CD4-positive, alpha-beta memory T cell (primary cell): ENCODE results near the gene BMPR1B. TPM values are rescaled to one million over a fixed set of nuclear protein-coding genes. Genes with fewer than 3 reads are reported as not detected.
"Not testable (repeated sequence)": the region's sequence is repeated elsewhere in the genome, so short reads cannot be mapped to it uniquely, and the experiment has no call there.

Experiments
- CTCF ChIA-PET: fragments of 350-600 bp; sonication (Branson Sonifier 250); formaldehyde crosslinking; loops from one replicate; lab custom pipeline; 2021; ENCODE audit warnings: inconsistent platforms; ENCODE audit not compliant: partially characterized antibody; lab: Charles Lee
- POLR2A ChIA-PET: fragments of 350-600 bp; sonication (Branson Sonifier 250); formaldehyde crosslinking; loops from one replicate; lab custom pipeline; 2021; ENCODE audit not compliant: partially characterized antibody; lab: Charles Lee
- DNase-seq, 5 donors: peaks; one replicate each; pipeline versions ENCODE4 v3.0.0 to v3.0.0-alpha.2; 2020 to 2022; ENCODE audit warnings: mixed read lengths in 1 of 5
- H3K27ac ChIP-seq: one replicate; pipeline ENCODE4 v1.7.0; 2013; ENCODE audit warnings: low read depth, low read length
- H3K27me3 ChIP-seq: 2 replicates; pipeline ENCODE4 v1.7.0; 2013; ENCODE audit warnings: mild to moderate bottlenecking, low read length, moderate library complexity; ENCODE audit not compliant: insufficient read depth
- H3K36me3 ChIP-seq: 2 replicates; pipeline ENCODE4 v1.7.0; 2013; ENCODE audit warnings: mild to moderate bottlenecking, low read length, moderate library complexity; ENCODE audit not compliant: insufficient read depth
- H3K4me1 ChIP-seq: 2 replicates; pipeline ENCODE4 v1.7.0; 2013; ENCODE audit warnings: mild to moderate bottlenecking, low read length, moderate library complexity; ENCODE audit not compliant: insufficient read depth
- H3K4me3 ChIP-seq, 2 donors: one replicate each; pipeline ENCODE4 v1.7.0; 2013; ENCODE audit warnings: low read length in 2 of 2, mild to moderate bottlenecking in 1 of 2
- H3K9me3 ChIP-seq, 2 donors: one replicate each; pipeline ENCODE4 v1.7.0; 2013; ENCODE audit warnings: low read length in 2 of 2, control low read depth in 1 of 2; ENCODE audit not compliant: control insufficient read depth in 1 of 2
- H3K27ac Mint-ChIP-seq, 7 donors: one replicate each; pipeline ENCODE4 v1.8.0; 2020 to 2021; ENCODE audit warnings: mixed read lengths in 7 of 7, mild to moderate bottlenecking in 6 of 7, inconsistent platforms in 3 of 7, moderate library complexity in 3 of 7
- H3K27me3 Mint-ChIP-seq, 2 donors: one replicate each; pipeline ENCODE4 v1.8.0; 2020 to 2021; ENCODE audit warnings: mixed read lengths in 2 of 2
- H3K36me3 Mint-ChIP-seq, 2 donors: one replicate each; pipeline ENCODE4 v1.8.0; 2020 to 2021; ENCODE audit warnings: mixed read lengths in 2 of 2, inconsistent platforms in 1 of 2, mild to moderate bottlenecking in 1 of 2
- H3K4me1 Mint-ChIP-seq, 4 donors: one replicate each; pipeline ENCODE4 v1.8.0; 2020 to 2021; ENCODE audit warnings: mixed read lengths in 4 of 4, mild to moderate bottlenecking in 1 of 4
- H3K4me3 Mint-ChIP-seq, 8 donors: one replicate each; pipeline ENCODE4 v1.8.0; 2020 to 2021; ENCODE audit warnings: mixed read lengths in 8 of 8, mild to moderate bottlenecking in 7 of 8, moderate library complexity in 6 of 8, inconsistent platforms in 3 of 8
- H3K9me3 Mint-ChIP-seq, 8 donors: one replicate each; pipeline ENCODE4 v1.8.0; 2020 to 2021; ENCODE audit warnings: mixed read lengths in 8 of 8, mild to moderate bottlenecking in 5 of 8, inconsistent platforms in 3 of 8, moderate library complexity in 1 of 8
- intact Hi-C: fragments of 100-400 bp; cut with micrococcal nuclease; formaldehyde crosslinking; loops from one replicate; pipeline ENCODE4 v1.15.1; 2023
- polyA plus RNA-seq, 2 donors: library from polyadenylated mRNA; unstranded; fragments of 300-500 nt; fragmentation: Illumina TruSeq; gene quantifications; one replicate each; pipeline ENCODE4 v1.2.3, GENCODE V29; 2021
- total RNA-seq, 2 experiments: library from RNA; stranded (reverse); gene quantifications; one replicate each; pipeline ENCODE4 v1.2.3, GENCODE V29; 2021

The BMPR1B gene
- total and polyA plus RNA-seq, 4 experiments from 2014 or later = 0.17 TPM; not detected in 3

GRCh38 chr4:95170176-95170575 lies 412.4 kb downstream of the BMPR1B start:
- no peaks in the 10 kb centered on the region for H3K9me3 ChIP-seq
- ChIA-PET CTCF (interaction anchor here (0.8 to 1.7 kb wide), 2 partner anchors 11 to 14 kb away, joined by 5 to 6 read pairs; no protein-coding TSS in a partner anchor), POLR2A (interaction anchor here (0.5 kb wide), 1 partner anchor 801 kb away, joined by 3 read pairs; no protein-coding TSS in a partner anchor)
- Mint-ChIP-seq H3K27ac (no peak overlapping the region), H3K4me1 (peaks cover 0 to 2% (median 0%) of the 10 kb centered on the region in 4 donors), H3K4me3 (no peak overlapping the region), H3K27me3 (peaks cover 0 to 2% of the 10 kb centered on the region in 2 donors), H3K9me3 (no peaks in the 10 kb centered on the region), H3K36me3 (no peaks in the 10 kb centered on the region)
- H3K36me3 ChIP-seq = no peaks in the 10 kb centered on the region
- H3K27ac ChIP-seq = no peak overlapping the region
- no peak overlapping the region for H3K4me3 ChIP-seq
- no peaks in the 10 kb centered on the region for H3K27me3 ChIP-seq
- intact Hi-C loops = no loop called here
- H3K4me1 ChIP-seq = no peaks in the 10 kb centered on the region
- no peak for DNase-seq

DNA sequence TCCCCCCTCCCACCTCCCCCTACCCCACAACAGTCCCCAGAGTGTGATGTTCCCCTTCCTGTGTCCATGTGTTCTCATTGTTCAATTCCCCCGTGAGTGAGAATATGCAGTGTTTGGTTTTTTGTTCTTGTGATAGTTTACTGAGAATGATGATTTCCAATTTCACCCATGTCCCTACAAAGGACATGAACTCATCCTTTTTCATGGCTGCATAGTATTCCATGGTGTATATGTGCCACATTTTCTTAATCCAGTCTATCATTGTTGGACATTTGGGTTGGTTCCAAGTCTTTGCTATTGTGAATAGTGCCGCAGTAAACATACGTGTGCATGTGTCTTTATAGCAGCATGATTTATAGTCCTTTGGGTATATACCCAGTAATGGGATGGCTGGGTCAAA lies 413.6 kb downstream of the BMPR1B start:
- not testable (repeated sequence) for H3K27me3 Mint-ChIP-seq, H3K4me1 Mint-ChIP-seq

DNA sequence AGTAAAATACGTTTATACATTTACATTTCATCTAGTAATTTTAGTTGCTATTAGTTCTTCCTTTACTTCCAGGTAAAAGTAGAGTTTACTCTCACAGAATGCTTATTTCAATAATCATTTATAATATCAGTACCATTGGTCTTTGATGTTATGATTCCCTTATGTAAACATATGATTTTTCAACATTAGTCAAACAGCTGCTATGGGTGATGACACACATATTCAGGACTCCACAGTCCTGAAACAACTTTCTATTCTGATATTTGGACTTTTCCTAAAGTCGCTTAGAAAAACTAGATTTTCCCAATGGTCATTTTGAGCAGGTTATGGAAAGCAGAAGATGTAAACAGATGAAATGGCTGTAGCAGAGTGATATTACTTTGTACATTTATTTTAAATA lies 421.2 kb downstream of the BMPR1B start:
- Histone ChIP-seq H3K27me3 (no peaks in the 10 kb centered on the region), H3K9me3 (no peaks in the 10 kb centered on the region), H3K4me1 (no peaks in the 10 kb centered on the region), H3K36me3 (no peaks in the 10 kb centered on the region), H3K4me3 (no peak overlapping the region), H3K27ac (no peak overlapping the region)
- H3K27me3 Mint-ChIP-seq = no peaks in the 10 kb centered on the region
- peaks cover 0 to 8% (median 0%) of the 10 kb centered on the region in 4 donors for H3K4me1 Mint-ChIP-seq
- intact Hi-C loops = no loop called here
- H3K9me3 Mint-ChIP-seq = peaks cover 0 to 8% (median 6%) of the 10 kb centered on the region in 8 donors
- H3K4me3 Mint-ChIP-seq = no peak overlapping the region
- no peak overlapping the region for H3K27ac Mint-ChIP-seq
- ChIA-PET POLR2A (no interaction called here), CTCF (interaction anchor here (1.8 kb wide), 1 partner anchor 22 kb away, joined by 3 read pairs; no protein-coding TSS in a partner anchor)
- no peaks in the 10 kb centered on the region for H3K36me3 Mint-ChIP-seq
- DNase-seq = no peak

More for the DNA sequence above, 413.6 kb downstream of the BMPR1B start:
- H3K36me3 ChIP-seq, H3K27me3 ChIP-seq, intact Hi-C loops, H3K27ac ChIP-seq, H3K36me3 Mint-ChIP-seq, H3K4me3 Mint-ChIP-seq, POLR2A ChIA-PET, H3K9me3 ChIP-seq, H3K4me1 ChIP-seq, CTCF ChIA-PET, H3K27ac Mint-ChIP-seq, H3K9me3 Mint-ChIP-seq, H3K4me3 ChIP-seq, DNase-seq: not testable (repeated sequence)

DNA sequence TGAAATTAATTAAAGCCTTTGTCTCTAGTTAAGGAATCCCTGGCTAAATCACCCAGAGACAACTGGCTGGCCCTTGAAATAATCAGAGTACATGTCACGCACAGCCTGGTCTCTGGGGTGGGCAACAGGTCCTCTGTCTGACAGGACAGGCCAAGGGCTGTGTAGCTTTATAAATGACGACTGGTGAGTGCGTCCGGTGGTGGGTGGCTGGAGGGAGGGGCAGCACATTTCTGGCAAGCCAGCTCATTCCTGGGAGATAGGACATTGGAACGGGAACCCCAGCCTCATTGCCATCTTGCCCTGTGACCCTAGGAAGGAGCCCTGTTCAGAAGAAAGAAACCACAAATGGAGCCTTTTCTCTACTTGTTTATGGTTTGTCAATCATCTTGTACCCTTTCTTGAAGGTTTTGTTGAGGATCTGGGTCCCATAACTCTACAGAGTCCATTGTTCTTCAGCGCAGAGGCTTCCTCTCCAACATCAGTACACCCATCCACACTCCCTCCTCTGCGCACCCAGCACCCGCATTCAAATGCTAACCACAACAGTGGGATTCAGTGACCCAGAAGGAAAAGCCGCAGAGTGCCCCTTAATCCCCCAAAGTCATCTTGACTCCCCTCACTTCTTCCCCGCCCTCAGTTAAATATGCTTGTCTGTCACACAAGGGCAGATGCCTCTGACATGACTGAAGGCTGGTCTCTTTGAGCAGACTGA lies 422.9 kb downstream of the BMPR1B start:
- no peaks in the 10 kb centered on the region for H3K36me3 ChIP-seq
- intact Hi-C loops = no loop called here
- H3K27ac Mint-ChIP-seq = peak overlapping the region in 3 of 7 donors; percentile 19 to 72 (median 25)
- no peak overlapping the region for H3K4me3 Mint-ChIP-seq
- CTCF ChIA-PET = interaction anchor here (1.1 kb wide), 1 partner anchor 14 kb away, joined by 3 read pairs; no protein-coding TSS in a partner anchor
- H3K9me3 ChIP-seq = no peaks in the 10 kb centered on the region
- H3K36me3 Mint-ChIP-seq = no peaks in the 10 kb centered on the region
- H3K4me1 ChIP-seq = no peaks in the 10 kb centered on the region
- POLR2A ChIA-PET = no interaction called here
- peaks cover 0 to 8% (median 6%) of the 10 kb centered on the region in 8 donors for H3K9me3 Mint-ChIP-seq
- no peak overlapping the region for H3K4me3 ChIP-seq
- peaks cover 0 to 8% (median 0%) of the 10 kb centered on the region in 4 donors for H3K4me1 Mint-ChIP-seq
- H3K27me3 Mint-ChIP-seq = no peaks in the 10 kb centered on the region
- DNase-seq = no peak
- no peak overlapping the region for H3K27ac ChIP-seq
- H3K27me3 ChIP-seq = no peaks in the 10 kb centered on the region

GRCh38 chr4:95181243-95181995 lies 423.7 kb downstream of the BMPR1B start:
- ChIA-PET CTCF (no interaction called here), POLR2A (no interaction called here)
- no peaks in the 10 kb centered on the region for H3K27me3 Mint-ChIP-seq
- Histone ChIP-seq H3K4me3 (no peak overlapping the region), H3K9me3 (no peaks in the 10 kb centered on the region), H3K4me1 (no peaks in the 10 kb centered on the region), H3K27me3 (no peaks in the 10 kb centered on the region), H3K36me3 (no peaks in the 10 kb centered on the region), H3K27ac (no peak overlapping the region)
- H3K4me1 Mint-ChIP-seq = peaks cover 0 to 8% (median 0%) of the 10 kb centered on the region in 4 donors
- H3K4me3 Mint-ChIP-seq = peak overlapping the region in 2 of 8 donors; percentile 1 to 21
- intact Hi-C loops = no loop called here
- H3K27ac Mint-ChIP-seq = peak overlapping the region in 5 of 7 donors; percentile 19 to 73 (median 38)
- peaks cover 0 to 8% (median 6%) of the 10 kb centered on the region in 8 donors for H3K9me3 Mint-ChIP-seq
- peak in 4 of 5 donors; percentile 7 to 54 (median 24) for DNase-seq
- no peaks in the 10 kb centered on the region for H3K36me3 Mint-ChIP-seq

GRCh38 chr4:95181996-95182306 lies 424.2 kb downstream of the BMPR1B start:
- peaks cover 0 to 8% (median 0%) of the 10 kb centered on the region in 4 donors for H3K4me1 Mint-ChIP-seq
- H3K4me1 ChIP-seq = no peaks in the 10 kb centered on the region
- H3K27me3 ChIP-seq = no peaks in the 10 kb centered on the region
- no peaks in the 10 kb centered on the region for H3K36me3 Mint-ChIP-seq
- H3K4me3 ChIP-seq = no peak overlapping the region
- H3K9me3 Mint-ChIP-seq = peaks cover 0 to 8% (median 5%) of the 10 kb centered on the region in 8 donors
- ChIA-PET CTCF (no interaction called here), POLR2A (no interaction called here)
- H3K27ac Mint-ChIP-seq = peak overlapping the region in 1 of 7 donors; percentile 15
- H3K9me3 ChIP-seq = no peaks in the 10 kb centered on the region
- H3K27ac ChIP-seq = no peak overlapping the region
- H3K27me3 Mint-ChIP-seq = no peaks in the 10 kb centered on the region
- no peak overlapping the region for H3K4me3 Mint-ChIP-seq
- intact Hi-C loops = no loop called here
- H3K36me3 ChIP-seq = no peaks in the 10 kb centered on the region
- no peak for DNase-seq

GRCh38 chr4:95183656-95184408 lies 426.1 kb downstream of the BMPR1B start:
- intact Hi-C loops = no loop called here
- Histone ChIP-seq H3K27me3 (no peaks in the 10 kb centered on the region), H3K4me3 (no peak overlapping the region), H3K36me3 (no peaks in the 10 kb centered on the region), H3K9me3 (no peaks in the 10 kb centered on the region), H3K27ac (no peak overlapping the region), H3K4me1 (no peaks in the 10 kb centered on the region)
- peaks cover 0 to 1% (median 0%) of the 10 kb centered on the region in 8 donors for H3K9me3 Mint-ChIP-seq
- H3K27ac Mint-ChIP-seq = no peak overlapping the region
- no peak for DNase-seq
- no peaks in the 10 kb centered on the region for H3K36me3 Mint-ChIP-seq
- no peaks in the 10 kb centered on the region for H3K27me3 Mint-ChIP-seq
- peaks cover 7 to 16% (median 9%) of the 10 kb centered on the region in 4 donors for H3K4me1 Mint-ChIP-seq
- CTCF ChIA-PET = no interaction called here
- H3K4me3 Mint-ChIP-seq = no peak overlapping the region
- POLR2A ChIA-PET = no interaction called here
